ENCODE measurements around the gene DUSP22.
"Not testable (repeated sequence)": the region's sequence is repeated elsewhere in the genome, so short reads cannot be mapped to it uniquely, and the experiment has no call there.

Gene DUSP22

DNA sequence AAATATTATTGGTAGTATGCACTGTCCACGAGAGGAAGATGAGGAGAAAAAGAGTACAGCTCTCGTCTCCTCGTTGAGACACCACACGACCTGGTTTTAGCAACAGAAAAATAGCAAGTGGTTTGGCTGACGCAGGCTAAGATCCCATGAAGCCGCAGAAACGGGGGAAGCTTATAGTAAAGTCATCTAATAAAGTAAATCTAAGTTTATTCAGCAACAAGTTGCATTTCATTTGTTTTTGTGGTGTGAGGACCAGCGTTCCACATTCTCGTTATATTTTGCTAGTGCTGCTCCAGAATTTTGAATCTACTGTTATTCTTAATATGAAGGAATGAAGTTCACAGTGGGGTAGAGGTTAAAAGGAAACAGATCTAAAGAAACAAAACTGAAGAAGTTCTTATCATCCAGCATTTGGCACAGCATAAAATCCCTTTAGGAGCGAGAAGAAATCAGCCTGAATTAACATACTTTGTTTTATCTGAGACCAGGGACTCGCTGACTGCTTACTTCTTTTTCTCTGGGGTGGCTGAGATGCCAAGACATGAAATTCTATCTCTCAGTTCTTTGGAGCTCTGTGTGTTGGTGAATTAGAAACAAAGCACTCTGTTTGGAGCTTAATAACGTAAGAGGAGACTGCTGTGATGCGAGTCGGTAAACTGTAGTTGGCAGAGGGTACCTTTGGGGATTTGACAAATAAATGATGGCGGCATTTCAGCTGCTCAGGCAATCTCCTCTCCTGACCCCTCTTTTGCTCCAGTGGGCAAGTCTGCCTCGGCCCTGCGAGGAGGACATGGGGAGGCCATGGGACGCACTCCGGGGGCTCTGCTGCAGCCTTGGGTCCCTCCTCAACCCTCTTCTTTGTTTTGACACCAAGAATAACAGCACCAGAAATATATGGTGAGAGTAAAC is 74.4 kb downstream of the DUSP22 start:
- no peak for DNase-seq

DNA sequence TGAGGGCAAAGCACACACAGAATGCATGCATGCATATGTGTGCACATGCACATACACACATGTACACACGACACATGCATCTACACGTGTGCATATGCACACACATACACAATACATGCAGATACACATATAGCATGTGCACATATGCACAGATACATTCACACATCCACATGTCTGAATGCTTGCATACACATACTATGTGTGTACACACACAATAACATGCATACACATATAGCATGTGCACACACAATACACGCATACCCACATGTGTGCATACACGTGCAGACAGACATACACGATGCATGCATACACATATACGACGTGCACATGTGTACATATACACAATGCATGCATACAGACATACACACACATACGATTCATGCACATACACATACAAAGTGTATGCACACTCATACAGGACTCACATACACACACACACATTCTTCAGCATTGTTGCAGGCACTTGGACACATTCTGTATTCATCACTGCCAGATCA is 75.1 kb downstream of the DUSP22 start:
- no peak for DNase-seq

GRCh38 chr6:367891-368630 is 75.8 kb downstream of the DUSP22 start:
- no peak for DNase-seq

DNA sequence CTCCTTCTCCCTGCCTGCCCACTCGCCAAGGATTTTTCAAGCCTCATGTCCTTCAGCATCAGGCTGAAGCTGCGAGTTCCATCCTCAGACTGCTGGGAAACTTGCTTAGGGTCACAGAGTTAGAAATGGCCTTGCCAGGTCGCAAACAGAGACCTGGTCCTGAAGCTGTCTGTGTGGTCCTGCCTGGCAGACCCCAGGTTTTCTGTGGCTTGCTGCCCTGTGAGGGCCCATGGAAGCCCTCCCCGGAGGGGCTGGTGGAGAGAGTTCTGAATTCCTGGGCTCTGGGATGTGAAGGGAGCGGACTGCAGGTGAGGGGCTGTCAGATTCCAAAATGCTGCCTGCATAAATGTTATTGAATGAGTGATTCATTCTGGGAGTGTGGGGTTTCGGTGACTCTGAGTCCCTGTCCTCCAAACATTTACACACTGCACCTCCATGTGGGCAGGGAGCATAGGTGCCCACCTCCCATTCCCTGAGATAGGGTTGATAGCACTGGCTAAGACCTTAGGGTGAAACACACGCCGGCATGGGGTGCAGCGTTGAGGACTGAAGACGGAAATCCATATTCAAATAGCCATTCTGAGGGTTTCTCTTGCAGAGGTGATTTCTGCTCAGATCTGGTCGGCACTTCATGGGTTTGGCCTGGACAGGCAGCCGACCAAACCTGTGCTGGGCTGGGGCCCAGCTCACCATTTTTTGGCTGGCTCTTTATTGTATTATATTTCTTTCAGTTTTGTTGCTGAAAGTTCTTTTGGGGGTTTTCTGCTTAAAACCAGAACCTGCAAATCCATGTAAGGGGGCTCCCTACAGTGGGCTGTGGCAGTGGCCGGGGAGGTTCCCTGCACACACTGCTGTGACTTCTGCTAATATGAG is 77.5 kb downstream of the DUSP22 start:
- DNase-seq, result no peak

- DNase-seq, result no peak
Measured at GRCh38 chr6:370555-370954, 78.3 kb downstream of the DUSP22 start.

DNA sequence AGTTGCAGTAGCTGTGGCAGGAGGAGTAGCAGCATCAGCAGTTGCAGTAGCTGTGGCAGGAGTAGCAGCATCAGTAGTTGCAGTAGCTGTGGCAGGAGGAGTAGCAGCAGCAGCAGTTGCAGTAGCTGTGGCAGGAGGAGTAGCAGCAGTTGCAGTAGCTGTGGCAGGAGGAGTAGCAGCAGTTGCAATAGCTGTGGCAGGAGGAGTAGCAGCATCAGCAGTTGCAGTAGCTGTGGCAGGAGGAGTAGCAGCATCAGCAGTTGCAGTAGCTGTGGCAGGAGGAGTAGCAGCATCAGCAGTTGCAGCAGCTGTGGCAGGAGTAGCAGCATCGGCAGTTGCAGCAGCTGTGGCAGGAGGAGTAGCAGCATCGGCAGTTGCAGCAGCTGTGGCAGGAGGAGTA is 79.6 kb downstream of the DUSP22 start:
- DNase-seq, result not testable (repeated sequence)

GRCh38 chr6:372336-372911 is 80.1 kb downstream of the DUSP22 start:
- DNase-seq, result no peak

- no peak for DNase-seq
Measured at GRCh38 chr6:373031-373430, 80.7 kb downstream of the DUSP22 start.

- DNase-seq, result no peak
Measured at GRCh38 chr6:373773-374724, 81.8 kb downstream of the DUSP22 start.

- DNase-seq, result no peak
Measured at GRCh38 chr6:374956-375355, 82.7 kb downstream of the DUSP22 start.

- DNase-seq, result no peak
Measured at GRCh38 chr6:376827-377640, 84.7 kb downstream of the DUSP22 start.

DNA sequence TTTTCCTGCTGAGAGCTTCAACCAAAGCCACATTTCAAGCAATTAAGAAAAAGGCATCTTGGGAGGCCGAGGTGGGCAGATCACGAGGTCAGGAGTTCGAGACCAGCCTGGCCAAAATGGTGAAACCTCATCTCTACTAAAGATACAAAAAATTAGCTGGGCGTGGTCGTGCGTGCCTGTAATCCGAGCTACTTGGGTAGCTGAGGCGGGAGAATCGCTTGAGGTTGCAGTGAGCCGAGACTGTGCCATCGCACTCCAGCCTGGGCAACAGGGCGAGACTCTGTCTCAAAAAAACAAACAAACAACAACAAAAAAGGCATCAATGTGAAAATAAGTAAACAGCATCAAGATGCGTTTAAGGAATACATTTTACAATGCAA is 85.3 kb downstream of the DUSP22 start:
- DNase-seq, result not testable (repeated sequence)

DNA sequence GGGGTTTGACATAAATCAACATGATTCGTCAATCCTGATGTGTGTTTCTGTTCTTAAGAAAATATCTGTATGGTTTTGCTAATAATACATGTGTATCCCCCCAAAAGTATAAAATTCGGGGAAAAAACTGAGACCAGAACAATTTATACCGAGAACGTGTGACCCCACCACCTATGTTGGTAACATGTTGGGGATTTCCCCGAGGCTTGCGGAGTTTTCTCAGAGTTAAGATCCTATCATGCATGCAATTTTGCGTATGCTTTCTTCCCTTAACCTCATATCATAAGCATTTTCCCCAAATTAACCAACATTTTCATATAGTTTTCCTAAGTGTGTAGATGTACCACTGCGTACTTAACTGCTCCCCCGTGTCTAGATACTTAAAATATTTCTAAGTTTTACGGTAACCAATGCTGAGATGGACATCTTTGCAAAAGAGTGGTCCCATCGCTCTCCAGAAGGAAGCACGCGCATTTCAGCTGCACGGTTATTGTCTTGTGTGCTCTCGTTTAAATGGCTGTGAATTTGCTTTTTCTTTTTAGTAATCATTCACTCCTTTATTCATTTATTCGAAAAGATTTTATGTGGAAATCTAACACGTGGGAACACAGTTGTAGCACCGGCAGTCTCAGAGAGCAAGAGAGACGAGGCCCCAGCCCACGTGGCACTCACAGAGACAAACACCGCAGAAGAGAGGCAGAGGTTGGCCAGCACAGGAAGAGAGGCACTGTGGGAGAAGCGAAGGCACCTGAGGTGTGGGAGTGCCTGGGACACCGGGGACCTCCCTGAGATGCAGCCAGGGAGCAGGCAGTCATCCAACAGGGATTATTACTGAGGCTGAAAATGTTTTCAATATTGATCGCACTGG is 86.0 kb downstream of the DUSP22 start:
- DNase-seq, result no peak

GRCh38 chr6:378958-379409 is 86.7 kb downstream of the DUSP22 start:
- DNase-seq, result no peak

GRCh38 chr6:379410-380181 is 87.3 kb downstream of the DUSP22 start:
- no peak for DNase-seq

DNA sequence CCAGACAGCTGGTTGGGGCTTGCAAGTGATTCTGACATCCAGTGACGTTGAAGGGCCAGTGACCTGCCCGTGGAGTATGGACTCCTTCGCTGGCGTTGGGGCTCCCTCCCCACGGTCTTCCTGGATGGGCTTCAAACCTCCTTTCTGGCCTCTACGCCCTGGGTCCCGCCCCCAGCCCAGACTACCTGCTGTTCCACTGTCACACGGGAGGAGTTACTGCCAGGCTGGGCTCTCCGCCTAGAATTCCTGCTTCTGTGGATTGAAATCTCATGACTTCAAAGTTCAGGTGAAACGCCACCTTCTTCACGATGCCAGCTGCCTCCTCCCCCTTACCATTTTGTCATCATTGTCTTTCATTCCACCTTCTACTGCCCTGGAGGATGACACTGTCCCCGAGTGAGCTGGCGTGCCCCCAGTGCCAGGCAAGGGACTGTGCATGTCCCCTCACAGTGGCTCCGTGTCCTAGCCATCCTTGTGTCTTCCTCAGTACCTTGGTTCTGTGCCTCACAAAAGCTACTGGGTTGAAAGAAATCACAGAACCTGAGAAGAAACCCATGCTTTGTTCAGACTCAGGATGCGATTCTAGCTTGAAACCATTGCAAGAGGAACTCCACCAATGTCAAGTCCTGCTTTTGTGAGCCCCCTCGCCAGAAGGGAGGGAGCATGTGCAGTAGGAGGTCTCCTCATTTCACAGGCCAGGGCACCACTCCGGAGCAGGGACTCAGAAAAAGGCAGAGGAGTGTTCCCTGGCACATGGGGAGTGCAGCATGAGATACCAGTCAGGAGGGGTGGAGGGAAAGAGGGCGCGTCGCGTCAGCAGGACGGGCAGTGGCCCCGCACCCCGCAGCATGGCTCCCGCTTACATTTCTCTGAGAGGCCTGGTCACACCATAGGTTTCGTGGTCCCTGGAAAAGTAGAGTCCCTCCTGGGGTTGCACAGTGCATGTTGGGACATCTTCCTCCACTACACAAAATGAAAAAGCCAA is 88.2 kb downstream of the DUSP22 start:
- DNase-seq, result no peak

GRCh38 chr6:381742-382461 is 89.6 kb downstream of the DUSP22 start:
- DNase-seq, result no peak

Measured in NCI-H69 (cell line).